OCI-LY7 (cell line): Measurements from ENCODE around the gene ABCA13.

Source experiments
- CTCF ChIP-seq: fragments of 200-600 bp; sonication (generic); conservative IDR thresholded peaks from 2 replicates; pipeline ENCODE4 v1.5.1; 2014; ENCODE audit warnings: mild to moderate bottlenecking, antibody characterized with exemption, low read length, moderate library complexity, mixed read lengths
- EZH2phosphoT487 ChIP-seq: fragments of 200-600 bp; sonication (generic); IDR thresholded peaks from 2 replicates; pipeline ENCODE4 v1.6.1; 2018; ENCODE audit warnings: low read depth, borderline replicate concordance, mild to moderate bottlenecking, mixed run types, antibody characterized with exemption, low read length, moderate library complexity, mixed read lengths

GRCh38 chr7:48182718-48183369 is 11.6 kb downstream of the ABCA13 start:
- TF ChIP-seq CTCF (no peak), EZH2phosphoT487 (no peak)
